HuH-7.5 (cell line): Measurements from ENCODE around the gene PRSS21.

Experiments used
- DNase-seq: peaks from one replicate; pipeline ENCODE4 v3.0.0; 2011; ENCODE audit warnings: low spot score

Gene PRSS21

DNA sequence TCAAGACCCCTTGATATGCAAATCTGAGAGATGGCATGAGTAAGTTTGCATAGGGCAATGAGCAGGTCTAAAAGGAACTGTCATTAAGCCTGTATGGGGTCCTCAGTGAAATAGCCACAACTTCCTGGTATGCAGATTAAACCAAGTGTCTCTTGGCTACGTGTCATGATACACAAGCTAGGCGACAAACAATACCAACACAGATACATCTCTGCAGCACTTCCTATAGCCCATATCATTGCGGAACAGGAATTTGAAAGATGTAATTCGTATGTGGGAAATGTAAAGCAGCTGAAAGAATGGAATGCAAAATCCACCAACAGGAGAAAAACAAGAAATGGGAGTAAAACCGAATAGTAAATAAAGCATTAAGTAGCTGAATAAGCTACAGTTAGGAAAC lies 28.1 kb downstream of the PRSS21 start:
- no peak for DNase-seq

- no peak for DNase-seq
These were observed 29.7 kb downstream of the PRSS21 start for GRCh38 chr16:2846511-2847310.

GRCh38 chr16:2848933-2849725 lies 32.1 kb downstream of the PRSS21 start:
- DNase-seq: no peak

DNA sequence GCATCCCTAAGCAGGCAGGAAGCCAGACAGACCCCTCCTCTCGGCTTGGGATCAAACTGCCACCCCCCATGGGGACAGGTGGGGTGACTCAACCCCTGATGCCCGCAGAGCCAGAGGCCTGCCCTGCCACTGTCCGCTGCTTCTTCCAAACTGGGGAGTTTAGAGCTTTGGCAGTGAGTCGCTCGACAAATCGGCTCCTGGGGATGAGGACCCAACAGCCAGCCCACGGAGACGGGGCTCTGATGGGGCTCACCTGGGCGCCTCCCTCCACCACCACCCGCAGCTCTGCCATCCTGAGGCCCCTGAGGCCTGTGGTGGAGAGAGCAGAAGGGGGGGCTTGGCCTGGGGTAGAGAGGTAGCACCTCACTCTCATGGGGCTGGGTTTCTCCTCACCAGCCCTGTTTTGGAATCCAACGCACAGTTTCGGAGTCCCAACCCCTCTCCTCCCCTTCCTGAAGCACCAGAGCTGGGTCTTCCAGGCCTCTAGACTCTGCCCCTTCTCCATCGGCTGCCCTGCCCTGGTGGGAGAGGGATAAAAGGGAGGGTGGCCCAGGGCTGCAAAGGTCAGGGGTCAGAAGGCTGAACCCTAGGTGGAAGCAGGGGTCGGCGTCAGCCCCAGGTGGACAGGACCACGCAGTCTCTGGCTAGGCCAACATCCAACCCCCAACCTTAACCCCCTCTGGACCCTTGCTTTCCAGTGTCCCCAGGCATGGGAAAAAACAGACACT lies 35.1 kb downstream of the PRSS21 start:
- DNase-seq: no peak

- no peak for DNase-seq
These were observed 35.9 kb downstream of the PRSS21 start for GRCh38 chr16:2852731-2853507.

GRCh38 chr16:2853531-2854073 lies 36.6 kb downstream of the PRSS21 start:
- DNase-seq: no peak

DNA sequence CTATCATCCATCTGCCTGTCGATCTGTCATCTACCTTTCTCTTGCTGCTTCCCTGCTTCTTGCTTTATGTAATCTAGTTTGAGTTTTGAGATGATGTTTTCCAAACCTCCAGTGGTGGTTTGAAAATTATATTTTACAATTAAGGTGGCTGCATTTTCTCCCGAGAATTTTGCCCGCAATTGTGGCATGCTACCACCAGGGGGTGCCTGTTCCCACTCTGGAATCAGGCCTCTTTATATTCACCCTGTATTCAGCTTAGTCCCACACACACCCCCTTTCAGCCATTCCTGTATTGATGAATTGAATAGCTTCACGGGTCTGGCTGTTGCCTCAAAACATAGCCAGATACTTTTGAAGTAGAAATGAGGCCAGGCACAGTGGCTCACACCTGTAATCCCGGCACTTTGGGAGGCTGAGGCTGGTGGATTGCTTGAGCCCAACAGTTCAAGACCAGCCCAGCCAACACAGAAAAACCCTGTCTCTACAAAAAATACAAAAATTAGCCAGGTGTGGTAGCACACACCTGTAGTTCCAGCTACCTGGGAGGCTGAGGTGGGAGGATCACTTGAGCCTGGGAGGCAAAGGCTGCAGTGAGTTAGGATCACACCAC lies 37.8 kb downstream of the PRSS21 start:
- DNase-seq: no peak

DNA sequence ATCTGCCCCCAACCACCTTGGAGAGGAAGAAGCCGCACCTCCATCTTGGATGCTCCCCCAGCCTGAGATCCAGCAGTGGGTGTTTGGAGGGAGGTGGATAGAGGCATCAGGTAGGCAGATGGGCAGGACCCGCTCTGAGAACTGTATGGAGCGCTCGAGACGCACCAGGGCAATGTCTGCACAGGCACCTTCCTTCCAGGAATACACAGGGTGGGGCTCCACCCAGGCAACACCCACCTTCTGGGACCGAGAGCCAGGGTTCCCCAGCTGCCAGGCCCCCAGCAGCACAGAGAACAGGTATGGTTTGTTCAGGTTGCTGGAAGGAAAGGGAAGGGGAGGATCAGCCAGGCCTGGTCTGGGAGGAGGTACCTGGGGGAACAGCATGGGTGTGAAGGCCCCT lies 38.5 kb downstream of the PRSS21 start:
- DNase-seq: no peak

DNA sequence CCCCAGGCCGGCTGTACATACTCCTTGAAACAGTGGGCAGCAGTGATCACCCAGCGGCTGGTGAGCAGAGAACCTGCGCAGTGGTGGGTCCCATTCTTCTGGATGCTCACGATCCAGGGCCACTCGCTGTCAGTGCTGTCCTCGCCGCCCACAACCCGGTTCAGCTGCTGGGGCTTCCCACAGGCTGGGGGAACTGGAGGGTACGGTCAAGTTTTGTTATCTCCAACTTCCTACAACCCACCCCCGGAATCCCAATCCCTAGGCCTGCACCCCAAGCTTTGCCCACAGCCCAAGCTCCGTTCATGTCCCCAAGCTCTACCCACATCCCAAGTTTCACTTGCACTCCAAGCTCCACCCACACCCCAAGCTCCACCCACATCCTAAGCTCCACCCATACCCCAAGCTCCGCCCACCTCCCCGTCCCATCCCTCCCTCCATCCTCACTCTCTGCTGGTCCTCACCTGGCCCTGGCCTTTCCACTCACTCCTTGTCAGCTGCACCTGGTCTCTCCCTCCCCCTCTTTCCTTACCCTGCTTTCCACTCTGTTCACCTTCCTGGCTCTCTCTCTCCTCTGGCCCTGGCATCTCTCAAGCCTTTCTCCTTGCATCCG lies 39.1 kb downstream of the PRSS21 start:
- no peak for DNase-seq

GRCh38 chr16:2856686-2857450 lies 39.8 kb downstream of the PRSS21 start:
- no peak for DNase-seq

- DNase-seq: no peak
These were observed 40.6 kb downstream of the PRSS21 start, which contains the start of gene PRSS22 for GRCh38 chr16:2857451-2858244. PRSS22 (minus strand) TSS chr16:2858170; CDS start chr16:2858104, 66 bp downstream.

- no peak for DNase-seq
These were observed 41.4 kb downstream of the PRSS21 start for GRCh38 chr16:2858245-2859025.

DNA sequence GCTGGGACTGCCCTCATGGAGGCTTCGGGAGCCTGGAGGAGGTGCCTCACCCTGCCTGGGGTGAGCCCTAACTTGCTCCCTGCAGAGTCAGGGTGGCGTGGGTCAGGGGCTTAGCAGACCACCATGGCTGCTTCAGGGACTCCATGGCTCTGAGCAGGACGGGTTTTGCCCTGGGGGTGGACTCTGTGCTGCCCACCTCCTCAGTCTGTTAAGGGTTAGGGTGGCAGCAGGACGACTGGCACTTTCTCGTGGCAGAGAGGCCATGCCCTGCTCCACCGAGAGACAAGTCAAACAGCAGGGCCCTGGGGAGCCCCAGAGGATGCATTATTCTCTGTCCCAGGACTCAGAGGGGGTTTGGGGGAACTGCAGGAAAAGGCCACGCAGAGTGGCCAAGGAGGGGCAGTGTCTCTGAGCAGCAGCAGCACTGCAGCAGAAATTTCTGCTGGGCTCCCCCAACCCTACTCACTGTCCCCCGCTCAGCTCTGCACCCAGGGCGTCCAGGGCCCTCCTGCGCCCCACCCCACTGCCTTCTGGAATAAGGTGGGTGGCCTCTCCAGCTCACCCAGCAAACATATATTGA lies 42.7 kb downstream of the PRSS21 start:
- no peak for DNase-seq

- no peak for DNase-seq
These were observed 44.0 kb downstream of the PRSS21 start for GRCh38 chr16:2860826-2861567.

DNA sequence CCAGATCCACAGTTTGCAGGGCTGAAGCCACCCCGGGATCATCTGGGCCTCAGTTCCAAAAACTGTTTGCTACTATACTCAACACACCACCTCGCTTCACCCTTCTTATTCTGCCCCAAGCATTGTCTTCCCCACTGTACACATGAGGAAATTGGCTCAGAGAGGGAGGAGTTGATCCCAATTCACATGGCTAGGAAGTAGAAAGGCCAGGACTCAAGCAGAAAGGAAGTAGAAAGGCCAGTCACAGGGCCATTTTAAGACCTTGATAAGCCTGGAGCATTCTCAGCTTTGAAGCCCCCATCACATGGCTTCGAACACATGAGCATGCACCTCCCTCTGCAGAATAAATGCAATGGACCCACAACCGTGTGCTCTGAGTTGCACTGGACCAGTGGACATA lies 48.6 kb downstream of the PRSS21 start:
- no peak for DNase-seq

- DNase-seq: no peak
These were observed 49.4 kb downstream of the PRSS21 start for GRCh38 chr16:2866431-2866830.

DNA sequence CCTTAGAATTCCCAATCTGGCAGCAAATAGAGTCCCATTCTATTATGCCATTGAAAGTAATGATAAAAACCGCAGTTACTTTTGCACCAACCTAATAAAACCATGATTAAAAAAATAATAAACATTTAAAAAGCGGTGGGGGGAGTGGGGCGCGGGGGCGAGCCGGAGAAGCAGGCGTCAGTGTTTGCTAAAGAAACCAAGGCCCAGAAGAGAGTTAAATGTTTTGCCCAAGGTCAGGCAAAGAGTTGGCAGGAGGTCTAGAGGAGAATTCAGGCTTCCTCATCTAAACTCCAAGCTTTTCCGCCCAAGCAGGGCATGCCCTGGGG lies 50.6 kb downstream of the PRSS21 start:
- no peak for DNase-seq
